ENCODE measurements around the gene PTPRT.

DNA sequence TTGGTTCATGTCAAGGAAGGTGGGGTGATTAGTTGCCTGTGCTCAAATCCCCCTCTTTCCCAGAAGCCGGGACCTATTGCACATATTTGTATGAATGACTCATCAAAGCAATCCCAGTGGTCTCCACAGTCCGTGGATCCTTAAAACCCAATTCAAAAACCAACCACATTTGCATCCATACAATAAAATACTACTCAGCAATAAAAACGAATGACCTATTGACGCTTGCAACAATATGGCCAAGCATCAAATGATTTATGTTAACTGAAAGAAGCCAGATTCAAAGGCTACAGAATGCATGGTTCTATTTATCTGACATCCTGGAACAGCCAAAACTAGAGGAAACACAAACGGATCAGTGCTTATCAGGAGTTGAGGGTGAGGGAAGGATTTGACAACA lies 275.4 kb downstream of the PTPRT start:
- TF ChIP-seq, protein P1, sequence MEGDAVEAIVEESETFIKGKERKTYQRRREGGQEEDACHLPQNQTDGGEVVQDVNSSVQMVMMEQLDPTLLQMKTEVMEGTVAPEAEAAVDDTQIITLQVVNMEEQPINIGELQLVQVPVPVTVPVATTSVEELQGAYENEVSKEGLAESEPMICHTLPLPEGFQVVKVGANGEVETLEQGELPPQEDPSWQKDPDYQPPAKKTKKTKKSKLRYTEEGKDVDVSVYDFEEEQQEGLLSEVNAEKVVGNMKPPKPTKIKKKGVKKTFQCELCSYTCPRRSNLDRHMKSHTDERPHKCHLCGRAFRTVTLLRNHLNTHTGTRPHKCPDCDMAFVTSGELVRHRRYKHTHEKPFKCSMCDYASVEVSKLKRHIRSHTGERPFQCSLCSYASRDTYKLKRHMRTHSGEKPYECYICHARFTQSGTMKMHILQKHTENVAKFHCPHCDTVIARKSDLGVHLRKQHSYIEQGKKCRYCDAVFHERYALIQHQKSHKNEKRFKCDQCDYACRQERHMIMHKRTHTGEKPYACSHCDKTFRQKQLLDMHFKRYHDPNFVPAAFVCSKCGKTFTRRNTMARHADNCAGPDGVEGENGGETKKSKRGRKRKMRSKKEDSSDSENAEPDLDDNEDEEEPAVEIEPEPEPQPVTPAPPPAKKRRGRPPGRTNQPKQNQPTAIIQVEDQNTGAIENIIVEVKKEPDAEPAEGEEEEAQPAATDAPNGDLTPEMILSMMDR (IDR thresholded peaks at IDR 0.05), result no peak
- no peak for TF ChIP-seq POLR2A (IDR thresholded peaks at IDR 0.05)
